ENCODE results near the gene PRRG1.
"Not testable (repeated sequence)": the region's sequence is repeated elsewhere in the genome, so short reads cannot be mapped to it uniquely, and the experiment has no call there.

The PRRG1 gene

GRCh38 chrX:37425370-37425769 is 76.2 kb downstream of the PRRG1 start:
- Histone ChIP-seq H3K27ac (no peak overlapping the region), H3K4me3 (no peak overlapping the region), H3K36me3 (ENCODE audit: insufficient read depth, low read length) (peaks cover 16% of the 10 kb centered on the region), H3K9ac (ENCODE audit: insufficient read length) (no peak overlapping the region), H3K9me3 (ENCODE audit: low read depth, low read length) (no peaks in the 10 kb centered on the region)
- DNase-seq (ENCODE audit: low read depth, low spot score), result no peak
- no peak for TF ChIP-seq FOXP2 (optimal IDR thresholded peaks at IDR 0.05; ENCODE audit: control extremely low read depth, extremely low read length, insufficient read depth)
- no peak for TF ChIP-seq EZH2 (IDR thresholded peaks at IDR 0.05)
- TF ChIP-seq POLR2AphosphoS5 (IDR thresholded peaks at IDR 0.05; ENCODE audit: borderline replicate concordance, low read depth, low read length), result no peak

GRCh38 chrX:37428962-37429361 is 79.8 kb downstream of the PRRG1 start:
- peaks cover 16% of the 10 kb centered on the region for H3K36me3 ChIP-seq (ENCODE audit: insufficient read depth, low read length)
- H3K4me3 ChIP-seq; H3K9me3 ChIP-seq (ENCODE audit: low read depth, low read length); H3K9ac ChIP-seq (ENCODE audit: insufficient read length); DNase-seq (ENCODE audit: low read depth, low spot score); H3K27ac ChIP-seq: not testable (repeated sequence)

GRCh38 chrX:37434362-37434761 is 85.2 kb downstream of the PRRG1 start:
- Histone ChIP-seq H3K27ac (no peak overlapping the region), H3K9ac (ENCODE audit: insufficient read length) (no peak overlapping the region), H3K36me3 (ENCODE audit: insufficient read depth, low read length) (no peaks in the 10 kb centered on the region), H3K4me3 (no peak overlapping the region), H3K9me3 (ENCODE audit: low read depth, low read length) (no peaks in the 10 kb centered on the region)
- TF ChIP-seq EZH2 (IDR thresholded peaks at IDR 0.05) (no peak), FOXP2 (optimal IDR thresholded peaks at IDR 0.05; ENCODE audit: control extremely low read depth, extremely low read length, insufficient read depth) (no peak), POLR2AphosphoS5 (IDR thresholded peaks at IDR 0.05; ENCODE audit: borderline replicate concordance, low read depth, low read length) (no peak)
- no peak for DNase-seq (ENCODE audit: low read depth, low spot score)

GRCh38 chrX:37437160-37437559 is 88.0 kb downstream of the PRRG1 start:
- Histone ChIP-seq H3K27ac (no peak overlapping the region), H3K4me3 (no peak overlapping the region), H3K9ac (ENCODE audit: insufficient read length) (no peak overlapping the region), H3K9me3 (ENCODE audit: low read depth, low read length) (no peaks in the 10 kb centered on the region), H3K36me3 (ENCODE audit: insufficient read depth, low read length) (no peaks in the 10 kb centered on the region; the same call in 1 of the 2 replicates)
- TF ChIP-seq EZH2 (IDR thresholded peaks at IDR 0.05), result no peak
- no peak for TF ChIP-seq FOXP2 (optimal IDR thresholded peaks at IDR 0.05; ENCODE audit: control extremely low read depth, extremely low read length, insufficient read depth)
- DNase-seq (ENCODE audit: low read depth, low spot score), result no peak

GRCh38 chrX:37441377-37441776 is 92.2 kb downstream of the PRRG1 start:
- Histone ChIP-seq H3K9me3 (ENCODE audit: low read depth, low read length) (no peaks in the 10 kb centered on the region), H3K9ac (ENCODE audit: insufficient read length) (no peak overlapping the region), H3K27ac (no peak overlapping the region), H3K4me3 (no peak overlapping the region), H3K36me3 (ENCODE audit: insufficient read depth, low read length) (no peaks in the 10 kb centered on the region; the same call in 1 of the 2 replicates)
- no peak for TF ChIP-seq EZH2 (IDR thresholded peaks at IDR 0.05)
- no peak for TF ChIP-seq FOXP2 (optimal IDR thresholded peaks at IDR 0.05; ENCODE audit: control extremely low read depth, extremely low read length, insufficient read depth)
- TF ChIP-seq POLR2AphosphoS5 (IDR thresholded peaks at IDR 0.05; ENCODE audit: borderline replicate concordance, low read depth, low read length), result no peak
- no peak for DNase-seq (ENCODE audit: low read depth, low spot score)

- Histone ChIP-seq H3K9me3 (ENCODE audit: low read depth, low read length) (no peaks in the 10 kb centered on the region), H3K4me3 (no peak overlapping the region), H3K27ac (no peak overlapping the region), H3K9ac (ENCODE audit: insufficient read length) (no peak overlapping the region), H3K36me3 (ENCODE audit: insufficient read depth, low read length) (no peaks in the 10 kb centered on the region; the same call in 1 of the 2 replicates)
- TF ChIP-seq POLR2AphosphoS5 (IDR thresholded peaks at IDR 0.05; ENCODE audit: borderline replicate concordance, low read depth, low read length), result no peak
- TF ChIP-seq EZH2 (IDR thresholded peaks at IDR 0.05), result no peak
- TF ChIP-seq FOXP2 (optimal IDR thresholded peaks at IDR 0.05; ENCODE audit: control extremely low read depth, extremely low read length, insufficient read depth), result no peak
- DNase-seq (ENCODE audit: low read depth, low spot score), result no peak
Observed at GRCh38 chrX:37445182-37445581, 96.0 kb downstream of the PRRG1 start.

- DNase-seq (ENCODE audit: low read depth, low spot score), result no peak
Observed at GRCh38 chrX:37453821-37454220, 104.7 kb downstream of the PRRG1 start.

GRCh38 chrX:37454537-37455285 is 105.5 kb downstream of the PRRG1 start:
- Histone ChIP-seq H3K36me3 (ENCODE audit: insufficient read depth, low read length) (no peaks in the 10 kb centered on the region; the same call in 1 of the 2 replicates), H3K9me3 (ENCODE audit: low read depth, low read length) (no peaks in the 10 kb centered on the region), H3K4me3 (no peak overlapping the region), H3K9ac (ENCODE audit: insufficient read length) (no peak overlapping the region), H3K27ac (no peak overlapping the region)
- TF ChIP-seq FOXP2 (optimal IDR thresholded peaks at IDR 0.05; ENCODE audit: control extremely low read depth, extremely low read length, insufficient read depth), result no peak
- TF ChIP-seq EZH2 (IDR thresholded peaks at IDR 0.05), result no peak
- no peak for TF ChIP-seq POLR2AphosphoS5 (IDR thresholded peaks at IDR 0.05; ENCODE audit: borderline replicate concordance, low read depth, low read length)
- no peak for DNase-seq (ENCODE audit: low read depth, low spot score)

More at GRCh38 chrX:37453821-37454220, 104.7 kb downstream of the PRRG1 start:
- Histone ChIP-seq H3K36me3 (ENCODE audit: insufficient read depth, low read length) (no peaks in the 10 kb centered on the region; the same call in 1 of the 2 replicates), H3K4me3 (no peak overlapping the region), H3K9me3 (ENCODE audit: low read depth, low read length) (no peaks in the 10 kb centered on the region), H3K9ac (ENCODE audit: insufficient read length) (no peak overlapping the region), H3K27ac (no peak overlapping the region)
- TF ChIP-seq POLR2AphosphoS5 (IDR thresholded peaks at IDR 0.05; ENCODE audit: borderline replicate concordance, low read depth, low read length), result no peak
- no peak for TF ChIP-seq EZH2 (IDR thresholded peaks at IDR 0.05)
- TF ChIP-seq FOXP2 (optimal IDR thresholded peaks at IDR 0.05; ENCODE audit: control extremely low read depth, extremely low read length, insufficient read depth), result no peak

- Histone ChIP-seq H3K9ac (ENCODE audit: insufficient read length) (no peak overlapping the region), H3K4me3 (no peak overlapping the region), H3K9me3 (ENCODE audit: low read depth, low read length) (no peaks in the 10 kb centered on the region), H3K36me3 (ENCODE audit: insufficient read depth, low read length) (no peaks in the 10 kb centered on the region; the same call in 1 of the 2 replicates), H3K27ac (no peak overlapping the region)
- no peak for DNase-seq (ENCODE audit: low read depth, low spot score)
- no peak for TF ChIP-seq FOXP2 (optimal IDR thresholded peaks at IDR 0.05; ENCODE audit: control extremely low read depth, extremely low read length, insufficient read depth)
- no peak for TF ChIP-seq EZH2 (IDR thresholded peaks at IDR 0.05)
- no peak for TF ChIP-seq POLR2AphosphoS5 (IDR thresholded peaks at IDR 0.05; ENCODE audit: borderline replicate concordance, low read depth, low read length)
Observed at GRCh38 chrX:37455381-37455780, 106.2 kb downstream of the PRRG1 start.

GRCh38 chrX:37460285-37460684 is 111.1 kb downstream of the PRRG1 start:
- H3K9me3 ChIP-seq (ENCODE audit: low read depth, low read length); H3K9ac ChIP-seq (ENCODE audit: insufficient read length); H3K4me3 ChIP-seq; H3K36me3 ChIP-seq (ENCODE audit: insufficient read depth, low read length); DNase-seq (ENCODE audit: low read depth, low spot score); H3K27ac ChIP-seq: not testable (repeated sequence)

Data from SK-N-MC (cell line).